HL-60 (cell line): ENCODE measurements around the gene SLC5A5.

Source experiments
- DNase-seq, 2 experiments: peaks; one replicate each; pipeline ENCODE4 v3.0.0-alpha.2; 2010 to 2020; ENCODE audit warnings: low read depth in 1 of 2, low spot score in 1 of 2
- H3K27ac ChIP-seq: fragments of 250-450 bp; sonication (Bioruptor Pico); replicated peaks from 2 replicates; pipeline ENCODE4 v1.5.1; 2020; ENCODE audit warnings: mild to moderate bottlenecking, moderate library complexity
- H3K27me3 ChIP-seq: fragments of 250-450 bp; sonication (Bioruptor Pico); 2 replicates; pipeline ENCODE4 v1.5.1; 2021; ENCODE audit warnings: mild to moderate bottlenecking, moderate library complexity; ENCODE audit not compliant: insufficient read depth, poor library complexity, severe bottlenecking
- H3K4me3 ChIP-seq: replicated peaks from 2 replicates; pipeline ENCODE4 v1.5.1; 2011; ENCODE audit warnings: mild to moderate bottlenecking, control low read depth, low read length; ENCODE audit not compliant: insufficient read depth
- CTCF ChIP-seq: IDR thresholded peaks from one replicate; pipeline ENCODE4 v1.5.1; 2011; ENCODE audit warnings: low read length, control low read depth, inconsistent platforms; ENCODE audit not compliant: insufficient read depth
- GABPA ChIP-seq: IDR thresholded peaks from 2 replicates; pipeline ENCODE4 v1.6.1; 2012; ENCODE audit warnings: low read depth
- POLR2AphosphoS5 ChIP-seq: IDR thresholded peaks from 2 replicates; pipeline ENCODE4 v1.6.1; 2012; ENCODE audit warnings: low read depth
- REST ChIP-seq: IDR thresholded peaks from 2 replicates; pipeline ENCODE4 v1.6.1; 2012; ENCODE audit warnings: low read depth; ENCODE audit not compliant: insufficient replicate concordance
- SPI1 ChIP-seq: IDR thresholded peaks from 2 replicates; pipeline ENCODE4 v1.6.1; 2012; ENCODE audit warnings: low read depth, mild to moderate bottlenecking, borderline replicate concordance

The SLC5A5 gene

GRCh38 chr19:17936379-17936778 is 64.6 kb downstream of the SLC5A5 start:
- no peak for DNase-seq
- H3K4me3 ChIP-seq = no peak overlapping the region
- TF ChIP-seq SPI1 (no peak), POLR2AphosphoS5 (no peak), REST (no peak), GABPA (no peak), CTCF (no peak)
- H3K27me3 ChIP-seq = no peaks in the 10 kb centered on the region
- H3K27ac ChIP-seq = no peak overlapping the region

- TF ChIP-seq REST (no peak), POLR2AphosphoS5 (no peak), GABPA (no peak), SPI1 (no peak), CTCF (no peak)
- no peak overlapping the region for H3K27ac ChIP-seq
Measured at GRCh38 chr19:17937371-17937900, 65.7 kb downstream of the SLC5A5 start.

GRCh38 chr19:17938092-17938845 is 66.5 kb downstream of the SLC5A5 start:
- no peak overlapping the region for H3K27ac ChIP-seq
- peak; percentile 41 to 75 for DNase-seq
- H3K27me3 ChIP-seq = no peaks in the 10 kb centered on the region
- peak; percentile 87 for TF ChIP-seq CTCF
- TF ChIP-seq REST = no peak
- no peak overlapping the region for H3K4me3 ChIP-seq

More at GRCh38 chr19:17937371-17937900, 65.7 kb downstream of the SLC5A5 start:
- Histone ChIP-seq H3K4me3 (no peak overlapping the region), H3K27me3 (no peaks in the 10 kb centered on the region)
- no peak for DNase-seq
